Measurements from ENCODE around the gene ART1.

GRCh38 chr11:3613998-3614741 lies 30.8 kb upstream of the ART1 start:
- no peak for TF ChIP-seq CTCF (IDR thresholded peaks at IDR 0.05)
- TF ChIP-seq POLR2A (IDR thresholded peaks at IDR 0.05), result no peak
